ENCODE results near the gene HIPK2.
"Not testable (repeated sequence)": the region's sequence is repeated elsewhere in the genome, so short reads cannot be mapped to it uniquely, and the experiment has no call there.

HIPK2 gene

DNA sequence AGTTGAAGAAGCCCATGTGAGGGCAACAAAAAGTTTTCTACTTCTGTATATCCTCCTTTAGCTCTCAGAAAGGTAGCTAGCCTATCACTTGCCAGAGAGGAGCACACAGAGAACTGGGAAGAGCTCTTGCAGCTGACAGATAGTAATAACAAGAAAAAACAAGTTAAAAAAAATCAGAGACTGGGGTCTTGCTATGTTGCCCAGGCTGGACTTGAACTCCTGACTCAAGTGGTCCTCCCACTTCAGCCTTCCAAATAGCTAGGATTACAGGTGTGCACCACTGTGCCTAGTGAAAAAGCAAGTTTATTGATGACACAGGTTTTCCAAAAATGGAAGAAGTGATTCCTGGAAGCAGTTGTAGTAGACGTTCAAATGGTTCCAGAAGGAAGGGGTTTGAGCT is 160.7 kb downstream of the HIPK2 start:
- Histone ChIP-seq H3K27ac (no peak overlapping the region), H3K4me3 (no peak overlapping the region)

GRCh38 chr7:139614886-139615285 is 162.9 kb downstream of the HIPK2 start:
- no peak overlapping the region for H3K27ac ChIP-seq

DNA sequence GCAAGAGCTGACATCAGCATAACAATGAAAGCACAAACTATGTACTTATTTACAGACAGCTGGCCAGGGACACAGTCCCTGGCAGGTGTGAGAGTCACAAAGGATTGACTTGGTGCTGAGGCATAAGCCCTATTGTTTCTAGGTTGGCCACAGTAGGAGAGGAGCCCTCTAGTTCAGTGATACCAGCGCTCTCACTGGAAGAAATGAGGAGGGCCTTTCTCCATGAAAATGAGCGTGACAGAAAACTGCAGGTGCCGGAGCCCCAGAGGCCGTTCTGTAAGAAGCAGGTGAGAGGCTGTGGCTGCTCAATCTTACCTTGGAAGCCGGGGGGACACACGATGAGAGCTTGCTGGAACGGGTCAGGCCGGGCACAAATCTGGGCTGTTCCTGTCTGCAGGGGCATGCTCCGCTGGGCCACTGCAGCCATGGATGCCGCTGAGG is 163.8 kb downstream of the HIPK2 start:
- no peak overlapping the region for H3K27ac ChIP-seq

More at GRCh38 chr7:139614886-139615285, 162.9 kb downstream of the HIPK2 start:
- no peak overlapping the region for H3K4me3 ChIP-seq

GRCh38 chr7:139611556-139611955 is 166.2 kb downstream of the HIPK2 start:
- H3K4me3 ChIP-seq, H3K27ac ChIP-seq: not testable (repeated sequence)

More for the DNA sequence above, 163.8 kb downstream of the HIPK2 start:
- H3K4me3 ChIP-seq = no peak overlapping the region

GRCh38 chr7:139610595-139610994 is 167.2 kb downstream of the HIPK2 start:
- no peak overlapping the region for H3K4me3 ChIP-seq
- no peak overlapping the region for H3K27ac ChIP-seq

DNA sequence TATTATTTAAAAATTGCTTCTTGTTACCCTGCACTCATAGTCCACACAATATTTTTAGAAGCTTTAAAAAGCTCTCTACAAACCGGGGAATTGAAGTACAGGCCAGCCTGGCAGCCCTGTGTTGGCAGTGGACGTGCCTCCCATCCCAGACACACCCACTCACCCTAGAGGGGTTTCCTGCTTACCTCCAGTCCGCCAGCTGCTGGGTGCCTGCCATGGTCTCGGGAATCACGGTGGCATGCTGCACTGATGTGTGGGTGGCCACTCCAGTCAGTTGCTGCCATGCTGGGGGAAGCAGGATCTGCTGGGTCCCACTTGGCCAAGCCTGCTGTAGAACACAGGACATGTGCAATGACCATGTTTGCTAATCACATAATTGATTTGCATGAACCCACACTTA is 173.9 kb downstream of the HIPK2 start:
- no peak overlapping the region for H3K27ac ChIP-seq

DNA sequence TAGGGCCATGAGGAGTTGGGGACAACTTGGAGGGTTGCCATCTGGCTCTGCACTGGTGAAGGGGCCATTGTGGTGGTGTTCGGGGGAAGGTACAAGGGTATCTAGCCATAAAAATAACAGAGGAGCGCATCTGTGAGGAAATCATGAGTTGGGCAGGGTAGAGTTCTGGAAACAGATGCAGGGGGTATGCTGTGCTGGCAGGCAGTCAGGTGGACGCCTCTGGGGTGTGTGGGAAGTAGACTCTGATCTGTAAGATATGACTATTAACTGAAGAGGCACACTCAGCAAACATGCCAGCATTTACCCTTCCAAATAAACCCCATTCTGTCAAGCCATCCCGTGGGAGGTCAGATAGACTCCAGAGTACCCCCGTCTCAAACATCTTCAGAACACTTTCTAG is 174.5 kb downstream of the HIPK2 start:
- H3K27ac ChIP-seq = no peak overlapping the region
- H3K4me3 ChIP-seq = no peak overlapping the region

More for the DNA sequence above, 173.9 kb downstream of the HIPK2 start:
- no peak overlapping the region for H3K4me3 ChIP-seq

- Histone ChIP-seq H3K27ac (no peak overlapping the region), H3K4me3 (no peak overlapping the region)
These were observed 175.6 kb downstream of the HIPK2 start for GRCh38 chr7:139602143-139602722.

- Histone ChIP-seq H3K4me3 (no peak overlapping the region), H3K27ac (no peak overlapping the region)
These were observed 176.6 kb downstream of the HIPK2 start for GRCh38 chr7:139601176-139601575.

- Histone ChIP-seq H3K4me3 (no peak overlapping the region), H3K27ac (no peak overlapping the region)
These were observed 177.5 kb downstream of the HIPK2 start for GRCh38 chr7:139600306-139600705.

- no peak overlapping the region for H3K4me3 ChIP-seq
- H3K27ac ChIP-seq = no peak overlapping the region
These were observed 179.2 kb downstream of the HIPK2 start for GRCh38 chr7:139598642-139599041.

- H3K27ac ChIP-seq = no peak overlapping the region
- no peak overlapping the region for H3K4me3 ChIP-seq
These were observed 180.8 kb downstream of the HIPK2 start for GRCh38 chr7:139597028-139597427.

- H3K27ac ChIP-seq = no peak overlapping the region
- H3K4me3 ChIP-seq = no peak overlapping the region
These were observed 181.2 kb downstream of the HIPK2 start for GRCh38 chr7:139596626-139597025.

DNA sequence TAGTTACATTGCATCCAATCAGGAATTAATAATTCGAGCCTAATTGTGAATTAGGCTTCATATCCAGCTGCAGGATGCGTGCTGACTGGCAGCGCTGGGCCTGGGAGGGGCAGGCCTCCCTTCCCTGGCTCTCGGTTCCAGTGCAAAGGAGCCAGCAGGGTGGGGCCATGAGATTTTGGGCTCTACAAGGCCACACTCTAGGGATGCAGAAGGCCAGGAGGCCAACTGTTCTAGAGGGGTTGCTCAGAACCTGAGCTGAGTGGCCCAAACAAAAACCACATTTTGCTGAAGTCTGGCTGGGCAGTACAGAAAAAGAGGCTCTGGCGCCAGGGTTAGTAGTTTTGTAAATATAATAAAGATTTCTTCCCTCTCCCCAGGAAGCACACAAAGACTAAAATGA is 182.0 kb downstream of the HIPK2 start:
- no peak overlapping the region for H3K4me3 ChIP-seq
- no peak overlapping the region for H3K27ac ChIP-seq

DNA sequence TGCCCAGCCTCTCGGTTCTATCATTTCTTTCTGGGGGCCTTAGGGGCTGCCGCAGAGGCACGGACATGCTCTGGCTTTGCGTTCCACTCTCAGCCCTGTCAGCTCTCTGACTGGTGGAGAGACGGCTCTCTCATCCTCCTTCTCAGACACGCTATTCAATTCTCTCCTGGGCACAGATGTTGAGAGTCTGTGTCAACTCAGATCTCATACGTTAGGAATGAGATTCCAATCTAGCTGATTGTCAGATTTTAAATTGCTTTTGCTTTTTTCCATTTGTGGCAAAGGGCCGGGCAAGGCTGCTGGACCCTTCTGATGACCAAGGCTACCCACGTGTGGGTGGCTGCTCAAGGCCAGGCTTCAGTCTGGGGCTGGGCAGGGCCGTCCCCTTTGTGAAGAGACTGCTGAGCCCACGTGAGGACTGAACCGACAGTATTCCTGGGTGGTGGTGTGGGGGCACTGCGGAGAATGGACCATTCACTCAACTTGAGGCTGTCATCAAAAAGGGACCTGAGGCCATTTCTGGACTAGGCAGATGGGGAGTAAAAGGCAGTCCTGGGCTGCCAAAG is 182.8 kb downstream of the HIPK2 start:
- peak overlapping the region in 1 of 21 experiments; percentile 7 for H3K27ac ChIP-seq
- H3K4me3 ChIP-seq = no peak overlapping the region

DNA sequence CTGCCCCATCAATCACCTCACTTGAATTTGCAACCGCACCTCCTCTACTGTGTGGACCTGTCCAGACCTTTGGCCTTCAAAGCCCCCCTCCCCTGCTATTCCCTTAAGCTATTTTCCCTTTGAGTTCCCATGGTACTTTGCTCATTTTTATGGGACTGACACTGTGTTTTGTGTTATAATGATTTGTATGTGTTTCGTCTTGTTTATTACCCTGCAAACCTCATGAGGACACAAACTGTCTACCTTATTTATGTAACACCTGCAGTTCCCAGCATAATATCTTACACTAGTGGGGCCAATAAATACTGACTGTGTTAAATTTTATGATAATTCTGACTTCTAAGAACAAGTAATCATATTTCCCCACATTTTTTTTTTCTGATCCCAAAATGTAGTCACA is 183.7 kb downstream of the HIPK2 start:
- Histone ChIP-seq H3K4me3 (no peak overlapping the region), H3K27ac (no peak overlapping the region)

DNA sequence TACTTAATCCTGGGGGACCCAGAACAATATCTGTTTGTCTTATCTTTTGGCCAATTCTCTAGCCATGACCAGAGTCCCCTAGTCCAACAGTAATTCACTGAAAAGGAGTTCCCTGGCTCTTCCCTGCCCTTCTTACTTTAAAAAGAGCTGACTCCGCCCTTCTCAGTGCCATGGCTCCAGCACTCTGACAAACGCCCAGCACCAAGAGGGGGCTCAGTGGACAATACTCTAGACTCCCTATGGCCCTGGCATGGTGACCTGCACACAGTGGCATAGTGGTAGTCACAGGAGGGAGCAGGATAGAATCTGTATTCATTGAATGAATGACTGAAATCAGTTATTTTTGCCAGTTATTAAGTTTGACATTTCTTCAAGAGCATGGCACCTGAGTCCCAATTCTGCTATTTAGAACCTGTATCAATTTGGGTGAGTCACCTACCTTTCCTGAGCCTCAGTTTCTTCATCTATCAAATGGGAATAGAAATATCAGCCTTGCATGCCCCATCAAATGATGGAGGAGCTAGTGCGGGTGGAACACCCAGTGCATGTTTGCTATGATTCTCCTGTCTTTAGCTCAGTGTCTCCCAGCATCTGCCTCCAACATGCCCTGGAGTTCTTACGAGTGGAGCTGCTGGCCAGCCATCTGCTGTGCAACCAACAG is 184.9 kb downstream of the HIPK2 start:
- Histone ChIP-seq H3K4me3 (no peak overlapping the region), H3K27ac (no peak overlapping the region)

- Histone ChIP-seq H3K4me3 (no peak overlapping the region), H3K27ac (no peak overlapping the region)
These were observed 186.1 kb downstream of the HIPK2 start for GRCh38 chr7:139591550-139592195.

GRCh38 chr7:139589474-139589873 is 188.3 kb downstream of the HIPK2 start:
- no peak overlapping the region for H3K27ac ChIP-seq
- no peak overlapping the region for H3K4me3 ChIP-seq

DNA sequence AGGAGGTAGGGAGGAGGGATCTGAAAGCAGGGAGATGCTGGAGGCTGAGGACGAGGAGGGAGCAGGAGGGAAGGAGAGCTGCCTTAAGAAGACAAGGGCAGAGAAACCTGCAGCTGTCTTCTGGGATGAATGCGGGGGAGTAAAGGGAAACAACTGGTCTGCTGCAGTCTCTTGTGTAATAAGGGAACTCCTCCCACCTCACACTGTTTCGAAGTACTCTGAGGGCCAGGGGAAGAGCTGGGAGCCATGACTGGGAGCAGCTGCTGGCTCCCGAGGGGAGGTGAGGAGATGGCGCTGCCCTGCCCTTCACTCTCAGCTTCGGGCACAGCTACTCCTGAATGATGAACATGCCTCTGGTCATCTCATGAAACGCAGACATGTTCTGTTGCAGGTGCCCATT is 189.2 kb downstream of the HIPK2 start:
- Histone ChIP-seq H3K27ac (no peak overlapping the region), H3K4me3 (no peak overlapping the region)

DNA sequence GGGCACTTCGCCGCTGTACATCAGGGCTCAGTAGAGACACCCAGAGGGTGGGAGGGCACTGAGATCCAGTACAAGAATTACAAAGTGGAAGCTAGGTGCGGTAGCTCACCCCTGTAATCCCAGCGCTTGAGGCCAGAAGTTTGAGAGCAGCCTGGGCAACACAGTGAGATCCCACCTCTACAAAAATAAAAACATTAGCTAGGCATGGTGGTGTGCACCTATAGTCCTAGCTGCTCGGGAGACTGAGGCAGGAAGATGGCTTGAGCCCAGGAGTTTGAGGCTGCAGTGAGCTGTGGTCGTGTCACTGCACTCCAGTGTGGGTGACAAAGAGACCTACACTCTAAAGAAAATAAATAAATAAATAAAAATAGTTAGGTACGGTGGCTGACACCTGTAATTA is 190.3 kb downstream of the HIPK2 start:
- H3K4me3 ChIP-seq = no peak overlapping the region
- H3K27ac ChIP-seq = no peak overlapping the region
